HEK293 (cell line): ENCODE data around the gene HAT1.

Experiments used
- CTCF ChIA-PET: fragments of 350-600 bp; formaldehyde crosslinking; extraction: SDS; loops from one replicate; lab custom pipeline; 2021; ENCODE audit warnings: antibody characterized with exemption; lab: Yijun Ruan, JAX
- POLR2A ChIA-PET: fragments of 300-600 bp; formaldehyde crosslinking; extraction: SDS; loops from one replicate; lab custom pipeline; 2020; ENCODE audit warnings: antibody characterized with exemption, inconsistent platforms; lab: Yijun Ruan, JAX
- H3K27ac ChIP-seq: fragments of 200-500 bp; sonication (Bioruptor generic); 2 replicates; pipeline ENCODE4 v1.5.1; 2014; ENCODE audit warnings: low read depth, low read length, control low read depth, inconsistent platforms; ENCODE audit errors: extremely low read depth
- H3K36me3 ChIP-seq, 2 experiments: fragments of 200-500 bp in 1 of 2; sonication (Bioruptor generic) in 1 of 2; 1 replicate in 1 of 2; 2 replicates in 1 of 2; pipeline ENCODE4 v1.5.1; 2014 to 2017; ENCODE audit warnings: inconsistent platforms in 2 of 2, low read length in 2 of 2; ENCODE audit not compliant: control insufficient read depth in 2 of 2, insufficient read depth in 1 of 2
- H3K4me1 ChIP-seq: fragments of 200-500 bp; sonication (Bioruptor generic); 2 replicates; pipeline ENCODE4 v1.5.1; 2014; ENCODE audit warnings: mild to moderate bottlenecking, low read length, inconsistent platforms; ENCODE audit not compliant: control insufficient read depth, insufficient read depth
- H3K4me3 ChIP-seq: 2 replicates; pipeline ENCODE4 v1.5.1; 2011; ENCODE audit warnings: low read depth, mild to moderate bottlenecking, control low read depth, low read length, moderate library complexity
- H3K9me3 ChIP-seq: fragments of 200-500 bp; sonication (Bioruptor generic); 2 replicates; pipeline ENCODE4 v1.5.1; 2014; ENCODE audit warnings: low read depth, low read length, inconsistent platforms; ENCODE audit not compliant: control insufficient read depth, insufficient read depth
- IKZF3 ChIP-seq: fragments of 450-650 bp; IDR thresholded peaks from 2 replicates; pipeline ENCODE4 v1.5.0; 2018; ENCODE audit warnings: missing biosample characterization, mild to moderate bottlenecking, missing genetic modification characterization, moderate library complexity
- KLF1 ChIP-seq: fragments of 450-650 bp; formaldehyde crosslinking; IDR thresholded peaks from 2 replicates; pipeline ENCODE4 v1.5.1; 2016; ENCODE audit warnings: missing biosample characterization, missing genetic modification characterization
- KLF10 ChIP-seq: fragments of 450-650 bp; IDR thresholded peaks from 2 replicates; pipeline ENCODE4 v1.5.1; 2018; ENCODE audit warnings: missing biosample characterization, mild to moderate bottlenecking, missing genetic modification characterization
- PRDM1 ChIP-seq: fragments of 450-650 bp; formaldehyde crosslinking; IDR thresholded peaks from 2 replicates; pipeline ENCODE4; 2016; ENCODE audit warnings: missing biosample characterization, missing genetic modification characterization
- ZBTB8A ChIP-seq: fragments of 450-650 bp; formaldehyde crosslinking; IDR thresholded peaks from 2 replicates; pipeline ENCODE4 v1.5.1; 2016; ENCODE audit warnings: missing biosample characterization, missing genetic modification characterization
- ZNF138 ChIP-seq: fragments of 450-650 bp; formaldehyde crosslinking; IDR thresholded peaks from 2 replicates; pipeline ENCODE4 v1.5.1; 2016; ENCODE audit warnings: missing biosample characterization, missing genetic modification characterization, borderline replicate concordance
- ZNF239 ChIP-seq: fragments of 450-650 bp; formaldehyde crosslinking; IDR thresholded peaks from 2 replicates; pipeline ENCODE4 v1.5.1; 2016; ENCODE audit warnings: missing biosample characterization, missing genetic modification characterization
- ZNF350 ChIP-seq: fragments of 450-650 bp; formaldehyde crosslinking; IDR thresholded peaks from 2 replicates; pipeline ENCODE4 v1.5.0; 2017; ENCODE audit warnings: missing biosample characterization, mild to moderate bottlenecking, missing genetic modification characterization
- ZNF354C ChIP-seq: fragments of 450-650 bp; formaldehyde crosslinking; IDR thresholded peaks from 2 replicates; pipeline ENCODE4 v1.5.1; 2016; ENCODE audit warnings: missing biosample characterization, missing genetic modification characterization, low read depth, borderline replicate concordance
- ZNF510 ChIP-seq: fragments of 450-650 bp; formaldehyde crosslinking; IDR thresholded peaks from 2 replicates; pipeline ENCODE4 v1.5.1; 2018; ENCODE audit warnings: mild to moderate bottlenecking, missing genetic modification characterization, missing biosample characterization; ENCODE audit not compliant: insufficient replicate concordance
- ZNF521 ChIP-seq: fragments of 450-650 bp; formaldehyde crosslinking; IDR thresholded peaks from 2 replicates; pipeline ENCODE4 v1.5.1; 2017; ENCODE audit warnings: missing biosample characterization, mild to moderate bottlenecking, missing genetic modification characterization
- ZNF529 ChIP-seq: fragments of 450-650 bp; formaldehyde crosslinking; IDR thresholded peaks from 2 replicates; pipeline ENCODE4 v1.5.1; 2017; ENCODE audit warnings: missing genetic modification characterization, missing biosample characterization; ENCODE audit not compliant: insufficient replicate concordance
- ZNF530 ChIP-seq: fragments of 450-650 bp; formaldehyde crosslinking; IDR thresholded peaks from 2 replicates; pipeline ENCODE4 v1.5.1; 2016; ENCODE audit warnings: low read depth, missing biosample characterization, missing genetic modification characterization
- ZNF747 ChIP-seq: fragments of 450-650 bp; formaldehyde crosslinking; IDR thresholded peaks from 2 replicates; pipeline ENCODE4 v1.5.1; 2016; ENCODE audit warnings: missing biosample characterization, missing genetic modification characterization
- ZNF830 ChIP-seq: fragments of 450-650 bp; IDR thresholded peaks from 2 replicates; pipeline ENCODE4 v1.5.0; 2018; ENCODE audit warnings: missing biosample characterization, missing genetic modification characterization, low read depth, mild to moderate bottlenecking, moderate library complexity
- TF ChIP-seq, protein P1 (sequence below): fragments of 450-650 bp; formaldehyde crosslinking; IDR thresholded peaks from 2 replicates; pipeline ENCODE4 v1.5.1; 2016; ENCODE audit warnings: missing biosample characterization, missing genetic modification characterization
- TF ChIP-seq, protein P2 (sequence below): fragments of 450-650 bp; formaldehyde crosslinking; IDR thresholded peaks from 2 replicates; pipeline ENCODE4 v1.5.0; 2017; ENCODE audit warnings: missing biosample characterization, missing genetic modification characterization, borderline replicate concordance
- TF ChIP-seq, protein P3 (sequence below): fragments of 450-650 bp; formaldehyde crosslinking; IDR thresholded peaks from 2 replicates; pipeline ENCODE4 v1.5.1; 2016; ENCODE audit warnings: missing biosample characterization, missing genetic modification characterization

HAT1 gene

GRCh38 chr2:171909266-171909665 lies 13.0 kb upstream of the HAT1 start (continued):
- TF ChIP-seq ZNF354C (tag by site-specific recombination) (no peak), ZNF350 (tag by site-specific recombination) (no peak), ZBTB8A (tag by site-specific recombination) (no peak), KLF1 (no peak), PRDM1 (tag by site-specific recombination) (no peak)

DNA sequence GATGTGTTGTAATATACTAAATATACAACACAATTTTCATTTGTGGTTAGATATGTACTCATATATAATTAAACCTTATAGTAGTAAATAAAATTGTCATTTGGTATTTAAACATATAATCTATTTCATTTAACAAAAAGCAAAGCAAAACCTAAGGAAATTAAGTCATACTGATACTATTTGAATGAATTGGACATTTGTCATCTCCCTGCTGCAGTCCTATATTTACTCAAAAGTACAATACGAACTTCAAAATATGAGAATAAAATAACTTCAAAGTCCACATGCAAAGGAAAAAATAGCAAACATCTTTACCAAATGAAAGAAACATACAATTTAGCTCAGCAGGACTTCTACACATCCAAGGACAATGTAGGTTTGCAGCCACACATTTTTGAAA lies 11.8 kb upstream of the HAT1 start:
- H3K27ac ChIP-seq: no peak overlapping the region
- TF ChIP-seq, protein P1, sequence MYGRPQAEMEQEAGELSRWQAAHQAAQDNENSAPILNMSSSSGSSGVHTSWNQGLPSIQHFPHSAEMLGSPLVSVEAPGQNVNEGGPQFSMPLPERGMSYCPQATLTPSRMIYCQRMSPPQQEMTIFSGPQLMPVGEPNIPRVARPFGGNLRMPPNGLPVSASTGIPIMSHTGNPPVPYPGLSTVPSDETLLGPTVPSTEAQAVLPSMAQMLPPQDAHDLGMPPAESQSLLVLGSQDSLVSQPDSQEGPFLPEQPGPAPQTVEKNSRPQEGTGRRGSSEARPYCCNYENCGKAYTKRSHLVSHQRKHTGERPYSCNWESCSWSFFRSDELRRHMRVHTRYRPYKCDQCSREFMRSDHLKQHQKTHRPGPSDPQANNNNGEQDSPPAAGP (tag by site-specific recombination): no peak
- TF ChIP-seq, all 188 proteins: peak for 0
- ChIA-PET POLR2A (no interaction called here), CTCF (interaction anchor here (0.5 to 0.6 kb wide), 2 partner anchors 87 to 240 kb away, joined by 3 to 4 read pairs; no protein-coding TSS in a partner anchor)
- H3K9me3 ChIP-seq: no peaks in the 10 kb centered on the region
- no peaks in the 10 kb centered on the region for H3K36me3 ChIP-seq
- H3K4me3 ChIP-seq: no peak overlapping the region
- no peaks in the 10 kb centered on the region for H3K4me1 ChIP-seq

DNA sequence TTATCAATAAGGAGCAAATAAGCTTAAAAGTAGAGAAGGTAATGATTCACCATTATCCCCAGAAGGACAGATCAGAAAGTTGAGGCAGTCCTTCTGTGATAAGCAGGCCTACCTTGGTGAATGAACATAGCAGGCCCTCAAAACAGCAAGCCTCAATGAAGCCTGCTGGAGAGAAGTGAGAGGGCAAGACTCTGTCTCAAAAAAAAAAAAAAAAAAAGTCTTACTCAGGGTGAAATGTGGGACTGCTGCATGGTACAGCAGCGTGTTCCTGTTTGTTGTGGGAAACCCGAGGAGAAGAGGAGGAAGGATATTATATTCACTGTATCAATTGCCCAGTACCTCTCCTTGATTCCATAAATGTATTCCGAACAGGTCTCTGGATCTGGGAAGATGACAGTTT lies 8.7 kb upstream of the HAT1 start:
- POLR2A ChIA-PET: no interaction called here

DNA sequence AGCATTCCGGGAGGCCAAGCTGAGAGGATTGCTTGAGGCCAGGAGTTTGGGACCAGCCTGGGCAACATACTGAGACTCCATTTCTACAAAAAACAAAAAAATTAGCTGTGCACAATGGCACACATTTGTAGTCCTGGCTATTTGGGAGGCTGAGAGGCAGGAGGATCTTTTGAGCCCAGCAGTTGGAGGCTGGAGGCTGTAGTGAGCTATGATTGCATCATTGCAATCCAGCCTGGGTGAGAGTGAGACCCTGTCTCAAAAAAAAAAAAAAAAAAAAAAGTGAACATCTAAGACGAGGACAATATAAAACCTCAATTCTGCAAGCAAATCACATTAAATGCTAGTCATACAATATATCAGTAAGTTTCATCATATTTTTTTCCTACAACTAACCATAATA lies 2.8 kb upstream of the HAT1 start:
- Histone ChIP-seq H3K36me3 (peaks cover 0 to 3% of the 10 kb centered on the region in 2 experiments; a peak in 1 of 3 replicates), H3K9me3 (no peaks in the 10 kb centered on the region), H3K27ac (no peak overlapping the region), H3K4me3 (no peak overlapping the region), H3K4me1 (peaks cover under 1% of the 10 kb centered on the region)
- ChIA-PET POLR2A (interaction anchor here (0.6 kb wide), 1 partner anchor 70 kb away, joined by 3 read pairs; no protein-coding TSS in a partner anchor), CTCF (interaction anchor here (0.6 to 0.7 kb wide), 4 partner anchors 18 to 214 kb away, joined by 3 to 4 read pairs (median 4); no protein-coding TSS in a partner anchor)
- TF ChIP-seq, protein P2, sequence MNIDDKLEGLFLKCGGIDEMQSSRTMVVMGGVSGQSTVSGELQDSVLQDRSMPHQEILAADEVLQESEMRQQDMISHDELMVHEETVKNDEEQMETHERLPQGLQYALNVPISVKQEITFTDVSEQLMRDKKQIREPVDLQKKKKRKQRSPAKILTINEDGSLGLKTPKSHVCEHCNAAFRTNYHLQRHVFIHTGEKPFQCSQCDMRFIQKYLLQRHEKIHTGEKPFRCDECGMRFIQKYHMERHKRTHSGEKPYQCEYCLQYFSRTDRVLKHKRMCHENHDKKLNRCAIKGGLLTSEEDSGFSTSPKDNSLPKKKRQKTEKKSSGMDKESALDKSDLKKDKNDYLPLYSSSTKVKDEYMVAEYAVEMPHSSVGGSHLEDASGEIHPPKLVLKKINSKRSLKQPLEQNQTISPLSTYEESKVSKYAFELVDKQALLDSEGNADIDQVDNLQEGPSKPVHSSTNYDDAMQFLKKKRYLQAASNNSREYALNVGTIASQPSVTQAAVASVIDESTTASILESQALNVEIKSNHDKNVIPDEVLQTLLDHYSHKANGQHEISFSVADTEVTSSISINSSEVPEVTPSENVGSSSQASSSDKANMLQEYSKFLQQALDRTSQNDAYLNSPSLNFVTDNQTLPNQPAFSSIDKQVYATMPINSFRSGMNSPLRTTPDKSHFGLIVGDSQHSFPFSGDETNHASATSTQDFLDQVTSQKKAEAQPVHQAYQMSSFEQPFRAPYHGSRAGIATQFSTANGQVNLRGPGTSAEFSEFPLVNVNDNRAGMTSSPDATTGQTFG: no peak
- TF ChIP-seq ZNF510 (no peak), ZNF529 (tag by site-specific recombination) (no peak), ZNF138 (no peak)
- TF ChIP-seq, all 188 proteins: peak for 0

More for the DNA sequence above, 8.7 kb upstream of the HAT1 start:
- no peak overlapping the region for H3K27ac ChIP-seq
- no peak for TF ChIP-seq KLF10
- no peak overlapping the region for H3K4me3 ChIP-seq
- no peaks in the 10 kb centered on the region for H3K9me3 ChIP-seq
- H3K4me1 ChIP-seq: no peaks in the 10 kb centered on the region
- no peaks in the 10 kb centered on the region for H3K36me3 ChIP-seq
- CTCF ChIA-PET: interaction anchor here (0.6 to 1.0 kb wide), 2 partner anchors 191 to 226 kb away, joined by 3 read pairs; no protein-coding TSS in a partner anchor

DNA sequence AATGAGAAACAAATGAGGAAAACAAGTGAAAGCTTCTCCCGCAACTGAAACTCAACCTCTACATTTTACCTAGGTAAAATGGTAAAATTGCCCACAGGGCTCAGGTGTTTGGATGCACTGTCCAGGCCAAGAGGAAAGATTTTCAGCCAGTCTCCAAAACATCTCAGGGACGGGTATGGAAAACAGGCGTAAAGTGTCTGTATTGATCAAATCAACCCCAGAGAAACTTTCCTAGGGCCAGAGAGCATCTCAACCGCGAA lies 361 bp upstream of the HAT1 start:
- CTCF ChIA-PET: interaction anchor here (0.5 to 0.6 kb wide), 2 partner anchors 28 to 78 kb away, joined by 3 to 4 read pairs; no protein-coding TSS in a partner anchor
- POLR2A ChIA-PET: interaction anchor here (1.0 to 3.9 kb wide), 6 partner anchors 9 to 199 kb away, joined by 3 to 82 read pairs (median 9); partner anchors contain the start of genes DLX1, DLX2 and SLC25A12
- TF ChIP-seq PRDM1 (tag by site-specific recombination): peak; percentile 75
- no peak for TF ChIP-seq ZNF239
- no peak for TF ChIP-seq ZNF830 (tag by site-specific recombination)
- no peak for TF ChIP-seq ZNF529 (tag by site-specific recombination)
- no peak for TF ChIP-seq ZNF747 (tag by site-specific recombination)
- no peak for TF ChIP-seq ZNF521
- no peak for TF ChIP-seq IKZF3 (tag by site-specific recombination)
- TF ChIP-seq ZNF530 (tag by site-specific recombination): no peak
- TF ChIP-seq, protein P3, sequence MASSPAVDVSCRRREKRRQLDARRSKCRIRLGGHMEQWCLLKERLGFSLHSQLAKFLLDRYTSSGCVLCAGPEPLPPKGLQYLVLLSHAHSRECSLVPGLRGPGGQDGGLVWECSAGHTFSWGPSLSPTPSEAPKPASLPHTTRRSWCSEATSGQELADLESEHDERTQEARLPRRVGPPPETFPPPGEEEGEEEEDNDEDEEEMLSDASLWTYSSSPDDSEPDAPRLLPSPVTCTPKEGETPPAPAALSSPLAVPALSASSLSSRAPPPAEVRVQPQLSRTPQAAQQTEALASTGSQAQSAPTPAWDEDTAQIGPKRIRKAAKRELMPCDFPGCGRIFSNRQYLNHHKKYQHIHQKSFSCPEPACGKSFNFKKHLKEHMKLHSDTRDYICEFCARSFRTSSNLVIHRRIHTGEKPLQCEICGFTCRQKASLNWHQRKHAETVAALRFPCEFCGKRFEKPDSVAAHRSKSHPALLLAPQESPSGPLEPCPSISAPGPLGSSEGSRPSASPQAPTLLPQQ (tag by site-specific recombination): no peak
- peaks cover 15 to 21% of the 10 kb centered on the region in 2 experiments for H3K36me3 ChIP-seq
- H3K9me3 ChIP-seq: no peaks in the 10 kb centered on the region
- H3K4me1 ChIP-seq: peaks cover 2% of the 10 kb centered on the region
- peak overlapping the region; percentile 91 for H3K27ac ChIP-seq
- peak overlapping the region; percentile 30 for H3K4me3 ChIP-seq
